ENCODE measurements around the gene PLPP7. TPM values are rescaled to one million over a fixed set of nuclear protein-coding genes. Genes with fewer than 3 reads are reported as not detected.
"Not testable (repeated sequence)": the region's sequence is repeated elsewhere in the genome, so short reads cannot be mapped to it uniquely, and the experiment has no call there.

The PLPP7 gene
- polyA plus RNA-seq, 3 donors, result 2.2 to 2.4 (median 2.4) TPM

DNA sequence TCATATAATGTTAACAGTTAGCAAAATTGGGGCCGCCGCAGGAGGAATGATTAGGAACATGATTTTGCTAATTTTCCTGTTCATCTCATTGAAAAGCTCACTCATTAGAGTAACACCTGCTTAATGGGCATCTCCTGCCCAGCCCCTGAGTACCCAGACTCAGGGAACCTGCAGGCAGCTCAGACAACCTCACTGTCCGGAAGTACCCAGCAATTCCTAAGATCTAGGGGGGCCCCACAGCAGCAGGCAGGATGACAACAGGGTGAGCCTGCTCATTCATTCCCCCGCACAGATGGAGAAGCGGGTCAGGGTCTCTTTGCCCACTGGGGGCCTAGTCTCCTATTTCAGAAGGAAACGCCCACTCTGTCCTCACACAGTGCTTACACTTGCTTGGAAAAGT, 25.8 kb upstream of the PLPP7 start:
- no peak for DNase-seq

DNA sequence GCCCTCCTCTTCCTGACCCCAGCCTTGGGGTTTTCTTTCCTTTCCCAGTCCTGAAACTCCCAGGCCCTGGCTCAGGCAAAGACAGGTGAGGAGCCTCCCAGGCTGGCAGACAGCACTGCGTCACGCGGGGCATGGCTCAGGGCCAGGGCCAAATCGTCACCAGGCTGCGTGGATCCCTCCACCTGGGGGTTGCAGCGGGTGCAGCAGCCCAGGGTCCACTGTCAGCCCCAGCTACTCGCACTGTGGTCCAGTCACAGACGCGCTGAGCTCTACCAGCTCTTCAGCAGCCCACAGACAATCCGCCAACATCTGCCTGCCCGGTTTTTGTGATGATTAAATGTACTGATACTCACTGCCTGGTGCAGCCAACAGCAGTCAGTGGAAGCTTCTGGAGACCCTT, 25.3 kb upstream of the PLPP7 start:
- DNase-seq, result no peak

DNA sequence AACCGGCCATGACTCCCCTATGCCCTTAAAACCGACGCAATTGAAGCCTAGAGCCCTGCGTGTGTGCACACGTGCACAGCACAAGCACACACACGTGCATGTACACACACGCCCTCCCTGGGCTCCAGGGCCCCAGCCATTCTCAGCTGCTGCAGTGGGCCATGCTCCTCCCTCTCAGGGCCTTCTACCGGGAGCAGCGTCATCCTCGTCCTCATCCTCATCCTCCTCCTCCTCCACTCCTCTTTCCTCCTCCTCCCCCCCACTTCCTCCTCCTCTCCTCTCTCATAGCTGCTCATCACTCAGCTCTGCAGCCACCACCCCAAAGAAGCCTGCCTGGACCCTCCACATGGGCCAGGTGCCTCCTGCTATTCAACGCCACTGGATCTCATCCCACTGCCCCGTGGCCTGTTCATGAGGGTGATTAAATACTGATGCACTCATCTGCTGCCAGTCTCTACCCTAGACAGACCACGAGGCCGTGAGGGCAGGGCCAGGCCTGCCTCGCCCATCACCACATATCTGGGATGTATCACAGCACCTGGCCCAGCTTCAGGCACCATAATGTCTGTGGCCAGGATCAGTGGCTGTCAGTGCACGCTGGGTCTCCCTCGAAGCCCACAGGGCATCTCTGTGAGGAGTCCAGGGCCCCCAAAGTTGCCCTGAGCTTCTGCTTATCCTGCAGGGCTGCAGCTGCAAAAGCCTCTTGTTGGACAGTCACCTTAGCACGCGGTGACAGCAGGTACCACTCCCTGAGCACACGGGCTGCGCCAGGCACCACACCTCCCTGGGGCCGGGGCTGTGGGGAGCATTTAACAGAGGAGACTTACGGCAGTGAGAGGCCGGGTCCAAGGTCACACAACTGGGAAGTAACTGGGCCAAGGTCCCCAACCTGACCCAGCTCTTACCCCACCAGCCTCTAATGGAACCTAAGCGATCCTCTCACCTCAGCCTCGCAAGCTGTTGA, 23.0 kb upstream of the PLPP7 start:
- DNase-seq, result no peak

- DNase-seq, result no peak
These were observed 19.1 kb upstream of the PLPP7 start for GRCh38 chr9:131270171-131271015.

DNA sequence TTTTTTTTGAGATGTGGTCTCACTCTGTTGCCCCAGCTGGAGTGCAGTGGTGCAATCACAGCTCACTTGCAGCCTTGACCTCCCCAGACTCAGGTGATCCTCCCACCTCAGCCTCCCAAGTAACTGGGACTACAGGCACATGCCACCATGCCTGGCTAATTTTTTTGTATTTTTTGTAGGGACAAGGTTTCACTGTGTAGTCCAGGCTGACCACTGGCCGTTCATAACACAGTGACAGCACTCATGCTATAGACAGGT, 18.6 kb upstream of the PLPP7 start:
- not testable (repeated sequence) for DNase-seq

DNA sequence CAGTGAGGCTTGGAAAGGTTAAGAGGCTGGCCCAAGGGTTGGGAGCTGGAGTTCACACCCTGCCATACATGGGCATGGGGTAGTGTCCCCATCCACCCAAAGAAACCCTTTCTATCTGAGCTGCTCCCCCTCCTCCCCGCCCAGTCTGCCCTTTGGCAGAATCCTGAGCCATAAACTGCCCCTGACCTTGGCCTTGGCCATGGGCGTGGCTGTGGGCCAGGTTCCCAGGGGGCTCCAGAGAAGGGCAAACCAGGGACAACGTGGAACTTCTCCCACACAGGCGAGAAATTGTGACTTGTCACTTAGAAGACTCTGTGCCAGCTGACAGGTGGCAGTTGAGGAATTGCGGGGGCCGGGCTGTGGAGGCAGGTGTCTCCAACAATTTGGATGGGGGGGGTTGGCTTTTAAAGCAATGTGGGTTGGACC, 18.0 kb upstream of the PLPP7 start:
- no peak for DNase-seq

DNA sequence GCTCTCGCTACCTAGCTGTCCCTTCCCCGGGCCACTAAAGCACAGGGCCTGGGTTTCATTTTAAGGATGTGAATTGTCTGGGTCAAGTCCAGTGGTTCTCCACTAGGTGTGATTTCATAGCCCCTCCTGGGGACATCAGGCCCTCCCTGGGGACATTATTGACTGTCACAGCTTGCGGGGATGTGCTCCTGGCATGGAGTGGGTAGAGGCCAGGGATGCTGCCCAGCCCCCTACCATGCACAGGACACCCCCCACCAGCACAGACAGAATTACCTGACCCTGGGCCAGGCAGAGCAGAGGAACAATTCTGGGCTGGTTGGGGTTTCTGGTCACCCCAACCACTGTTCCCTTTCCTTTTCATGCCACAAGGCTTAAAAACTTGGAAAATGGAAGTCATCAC, 17.3 kb upstream of the PLPP7 start:
- no peak for DNase-seq

- DNase-seq, result no peak
These were observed 16.2 kb upstream of the PLPP7 start for GRCh38 chr9:131273146-131273855.

- no peak for DNase-seq
These were observed 15.5 kb upstream of the PLPP7 start for GRCh38 chr9:131273856-131274673.

DNA sequence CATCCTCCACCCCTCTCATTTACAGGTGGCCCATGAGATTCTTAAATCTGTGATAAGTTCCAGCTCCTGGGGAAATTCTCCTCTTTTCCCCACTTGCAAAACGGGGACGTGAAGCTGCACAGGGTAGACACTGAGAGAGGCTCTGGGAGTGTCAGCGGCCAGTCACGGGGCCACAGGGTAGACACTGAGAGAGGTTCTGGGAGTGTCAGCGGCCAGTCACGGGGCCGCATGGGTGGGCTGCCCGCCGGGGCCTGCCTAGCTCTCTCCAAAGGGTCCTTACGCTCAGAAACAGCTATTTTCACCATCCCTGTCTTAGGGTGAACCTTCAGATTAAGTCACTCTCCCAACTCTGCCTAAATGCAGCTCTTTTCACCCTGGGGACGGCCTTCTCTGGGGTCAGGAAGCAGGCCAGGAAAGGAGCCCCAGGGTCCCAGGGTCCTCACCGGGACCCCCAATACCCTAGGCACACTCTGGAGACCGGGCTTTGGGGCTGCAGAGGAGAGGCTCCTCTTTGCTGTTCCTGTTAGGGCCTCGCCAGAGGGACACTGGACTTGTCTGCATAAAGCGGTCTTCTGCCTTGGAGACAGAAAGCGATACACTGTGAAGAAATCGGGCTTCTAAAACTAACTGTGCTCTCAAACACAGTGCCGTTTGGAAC, 14.7 kb upstream of the PLPP7 start:
- DNase-seq, result no peak

- no peak for DNase-seq
These were observed 14.0 kb upstream of the PLPP7 start for GRCh38 chr9:131275332-131276093.

DNA sequence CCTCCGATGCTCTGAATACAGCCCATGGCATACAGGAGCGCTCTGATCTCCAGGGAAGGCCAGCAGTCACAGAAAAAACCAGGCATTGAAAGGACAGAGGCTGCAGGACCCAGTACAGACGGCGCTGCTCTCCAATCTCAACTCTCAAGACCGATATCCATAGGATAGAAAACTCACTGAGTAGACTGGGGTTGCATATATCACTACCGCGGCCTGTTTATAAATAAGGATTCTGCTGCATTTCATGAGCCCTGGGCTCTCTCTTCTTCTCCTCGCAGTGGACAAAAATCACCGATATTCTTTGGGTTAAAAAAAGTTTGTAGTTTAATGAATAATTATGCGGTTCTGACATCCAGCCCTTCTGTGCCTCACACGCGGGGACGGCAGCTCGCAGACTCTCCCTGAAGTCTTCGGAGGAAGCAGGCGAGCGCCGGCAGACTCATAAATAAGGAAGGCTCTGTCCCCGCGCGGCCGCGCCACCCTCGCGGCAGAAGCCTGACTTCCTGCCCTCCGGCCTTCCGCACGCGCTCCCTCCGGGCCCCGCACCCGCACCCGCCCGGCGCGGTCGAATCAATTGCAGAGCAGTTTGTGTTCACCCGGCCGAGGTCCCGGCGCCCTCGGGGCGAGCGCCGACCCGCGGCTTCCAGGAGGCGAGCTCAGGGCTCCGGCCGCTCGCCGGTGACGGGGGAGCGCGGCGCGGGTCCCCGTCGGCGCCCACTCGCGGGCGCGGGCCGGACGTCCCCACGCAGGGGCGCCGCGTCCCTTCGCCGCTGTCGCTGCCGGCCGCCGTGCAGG, 13.2 kb upstream of the PLPP7 start, which contains the start of gene FAM78A:
FAM78A (minus strand) TSS at position 417 of the 795 bp plus-strand sequence; CDS start at position 86, 331 bp downstream.
- DNase-seq, result no peak

DNA sequence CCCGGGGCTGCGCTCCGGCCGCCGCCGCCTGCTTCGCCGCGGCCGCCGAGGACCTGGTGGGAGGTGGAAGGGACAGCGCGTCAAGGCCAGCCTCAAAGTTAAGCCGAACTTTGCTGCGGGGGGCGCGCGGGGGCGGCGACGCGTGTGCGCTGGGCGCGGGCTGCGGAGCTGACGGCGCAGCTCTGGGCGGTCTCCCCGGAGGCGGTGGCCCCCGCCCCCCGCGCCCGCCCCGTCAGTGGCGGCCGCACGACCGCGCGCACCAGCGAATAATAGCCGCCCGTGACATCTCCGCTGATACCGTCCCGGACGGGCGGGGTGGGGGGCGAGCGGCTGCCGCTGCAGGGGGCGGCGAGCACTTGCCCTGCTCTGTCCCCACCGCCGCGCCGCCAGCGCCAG, 12.6 kb upstream of the PLPP7 start:
- DNase-seq, result no peak

DNA sequence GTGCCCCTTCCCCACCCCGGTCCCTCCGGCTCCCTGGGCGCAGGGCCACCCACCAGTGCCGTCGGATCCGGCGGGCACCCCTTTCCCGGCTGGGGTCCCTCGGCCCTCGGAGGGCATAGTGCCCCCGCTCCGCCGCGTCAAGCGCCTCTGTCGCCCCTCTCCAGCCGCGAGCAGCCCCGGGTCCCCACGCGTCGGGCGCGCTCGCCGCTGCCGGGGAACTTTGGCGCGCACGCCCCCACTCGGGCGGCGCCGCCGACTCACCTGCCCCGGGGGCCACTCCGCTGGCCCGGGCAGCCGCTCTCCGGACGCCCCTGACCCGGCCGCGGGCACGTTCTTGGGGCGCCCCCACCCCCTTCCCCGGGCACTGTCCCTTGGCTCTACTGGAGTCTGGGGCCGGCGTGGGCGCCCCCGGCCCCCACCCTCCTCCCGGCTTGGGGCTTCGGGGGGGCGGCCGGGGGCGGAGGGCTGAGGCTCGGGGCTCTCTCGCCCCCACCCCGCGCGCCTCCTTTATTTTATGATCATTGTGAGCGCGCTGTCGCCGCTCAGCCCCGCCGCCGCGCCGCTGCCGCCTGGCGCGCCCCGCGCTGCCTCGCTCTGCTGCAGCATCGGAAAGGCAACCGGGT, 12.1 kb upstream of the PLPP7 start:
- no peak for DNase-seq

GRCh38 chr9:131277910-131278701, 11.4 kb upstream of the PLPP7 start:
- DNase-seq, result peak; percentile 86

GRCh38 chr9:131278702-131279111, 10.8 kb upstream of the PLPP7 start:
- DNase-seq, result no peak

- DNase-seq, result no peak
These were observed 10.2 kb upstream of the PLPP7 start for GRCh38 chr9:131279196-131279862.
